Loucy (cell line): Measurements from ENCODE around the gene FSIP1.

ENCODE experiments used
- H2AFZ ChIP-seq: fragments of 200-600 bp; sonication (generic); 2 replicates; pipeline ENCODE4 v1.6.0; 2016; ENCODE audit warnings: antibody characterized with exemption, mild to moderate bottlenecking, low read length, moderate library complexity
- H3F3A ChIP-seq: fragments of 200-600 bp; 2 replicates; pipeline ENCODE4 v1.6.0; 2016; ENCODE audit warnings: antibody characterized with exemption, low read depth, mild to moderate bottlenecking
- H3K27me3 ChIP-seq: fragments of 200-600 bp; sonication (generic); 2 replicates; pipeline ENCODE4 v1.6.1; 2014; ENCODE audit warnings: low read length, mild to moderate bottlenecking; ENCODE audit not compliant: insufficient read depth, poor library complexity, severe bottlenecking
- H3K36me3 ChIP-seq: fragments of 200-600 bp; sonication (generic); 2 replicates; pipeline ENCODE4 v1.6.1; 2016; ENCODE audit warnings: low read length; ENCODE audit not compliant: insufficient read depth
- H3K4me1 ChIP-seq: fragments of 200-600 bp; sonication (generic); 2 replicates; pipeline ENCODE4 v1.5.1; 2014; ENCODE audit warnings: low read length, mild to moderate bottlenecking; ENCODE audit not compliant: insufficient read depth, poor library complexity, severe bottlenecking
- H3K4me2 ChIP-seq: fragments of 200-600 bp; sonication (generic); 2 replicates; pipeline ENCODE4 v1.6.0; 2014; ENCODE audit warnings: antibody characterized with exemption, low read length, low read depth, mild to moderate bottlenecking; ENCODE audit not compliant: poor library complexity, severe bottlenecking
- H3K4me3 ChIP-seq: fragments of 200-600 bp; sonication (generic); 2 replicates; pipeline ENCODE4 v1.5.1; 2014; ENCODE audit warnings: low read length, mild to moderate bottlenecking, mixed read lengths; ENCODE audit not compliant: poor library complexity, severe bottlenecking
- H3K79me2 ChIP-seq: fragments of 200-600 bp; sonication (generic); 2 replicates; pipeline ENCODE4 v1.6.1; 2014; ENCODE audit warnings: low read length; ENCODE audit not compliant: insufficient read depth
- H3K9ac ChIP-seq: fragments of 200-600 bp; sonication (generic); 2 replicates; pipeline ENCODE4 v1.6.0; 2014; ENCODE audit warnings: mild to moderate bottlenecking, low read depth, low read length, moderate library complexity; ENCODE audit not compliant: poor library complexity, severe bottlenecking
- H3K9me2 ChIP-seq: fragments of 200-600 bp; sonication (generic); replicated peaks from 2 replicates; pipeline ENCODE4 v1.6.1; 2016; ENCODE audit warnings: low read depth, low read length, mixed read lengths
- H3K9me3 ChIP-seq: fragments of 200-600 bp; sonication (generic); 2 replicates; pipeline ENCODE4 v1.6.1; 2014; ENCODE audit warnings: mild to moderate bottlenecking, antibody characterized with exemption, low read length, low read depth; ENCODE audit not compliant: insufficient read depth
- H4K20me1 ChIP-seq: fragments of 200-600 bp; sonication (generic); 2 replicates; pipeline ENCODE4 v1.6.0; 2014; ENCODE audit warnings: antibody characterized with exemption, low read length, mild to moderate bottlenecking; ENCODE audit not compliant: insufficient read depth, poor library complexity, severe bottlenecking
- EZH2phosphoT487 ChIP-seq: fragments of 200-600 bp; IDR thresholded peaks from 2 replicates; pipeline ENCODE4 v1.6.1; 2018; ENCODE audit warnings: antibody characterized with exemption, mild to moderate bottlenecking, moderate library complexity, borderline replicate concordance
- TF ChIP-seq, protein P1 (sequence below): fragments of 200-600 bp; sonication (generic); conservative IDR thresholded peaks from 2 replicates; pipeline ENCODE4 v1.5.1; 2014; ENCODE audit warnings: mild to moderate bottlenecking, antibody characterized with exemption, low read length

Gene FSIP1

DNA sequence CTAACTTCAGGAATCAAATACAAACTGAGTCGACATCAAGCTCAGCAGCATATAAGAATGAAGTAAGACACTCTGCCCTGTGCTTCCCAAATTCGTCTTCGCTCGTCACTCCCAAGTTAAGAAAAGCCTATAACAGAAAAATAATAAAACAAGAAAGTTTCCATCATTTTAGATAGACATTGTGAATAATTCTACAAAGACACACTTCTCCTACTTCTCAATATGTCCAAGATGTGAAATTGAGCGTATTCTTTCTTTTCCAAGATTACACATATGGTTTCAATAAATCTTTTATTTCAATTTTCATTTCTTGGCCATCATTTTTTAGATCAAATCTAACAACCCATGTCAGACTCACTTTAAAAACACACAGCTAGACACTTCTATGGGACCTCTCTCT, 85.1 kb downstream of the FSIP1 start:
- Histone ChIP-seq H4K20me1 (no peaks in the 10 kb centered on the region), H3K79me2 (no peaks in the 10 kb centered on the region), H3K9me3 (no peaks in the 10 kb centered on the region), H3K36me3 (no peaks in the 10 kb centered on the region), H2AFZ (no peak overlapping the region), H3K4me2 (no peak overlapping the region), H3F3A (no peaks in the 10 kb centered on the region), H3K27me3 (no peaks in the 10 kb centered on the region), H3K4me1 (no peaks in the 10 kb centered on the region), H3K4me3 (no peak overlapping the region), H3K9ac (no peak overlapping the region), H3K9me2 (no peaks in the 10 kb centered on the region)
- no peak for TF ChIP-seq EZH2phosphoT487
- TF ChIP-seq, protein P1, sequence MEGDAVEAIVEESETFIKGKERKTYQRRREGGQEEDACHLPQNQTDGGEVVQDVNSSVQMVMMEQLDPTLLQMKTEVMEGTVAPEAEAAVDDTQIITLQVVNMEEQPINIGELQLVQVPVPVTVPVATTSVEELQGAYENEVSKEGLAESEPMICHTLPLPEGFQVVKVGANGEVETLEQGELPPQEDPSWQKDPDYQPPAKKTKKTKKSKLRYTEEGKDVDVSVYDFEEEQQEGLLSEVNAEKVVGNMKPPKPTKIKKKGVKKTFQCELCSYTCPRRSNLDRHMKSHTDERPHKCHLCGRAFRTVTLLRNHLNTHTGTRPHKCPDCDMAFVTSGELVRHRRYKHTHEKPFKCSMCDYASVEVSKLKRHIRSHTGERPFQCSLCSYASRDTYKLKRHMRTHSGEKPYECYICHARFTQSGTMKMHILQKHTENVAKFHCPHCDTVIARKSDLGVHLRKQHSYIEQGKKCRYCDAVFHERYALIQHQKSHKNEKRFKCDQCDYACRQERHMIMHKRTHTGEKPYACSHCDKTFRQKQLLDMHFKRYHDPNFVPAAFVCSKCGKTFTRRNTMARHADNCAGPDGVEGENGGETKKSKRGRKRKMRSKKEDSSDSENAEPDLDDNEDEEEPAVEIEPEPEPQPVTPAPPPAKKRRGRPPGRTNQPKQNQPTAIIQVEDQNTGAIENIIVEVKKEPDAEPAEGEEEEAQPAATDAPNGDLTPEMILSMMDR = no peak

DNA sequence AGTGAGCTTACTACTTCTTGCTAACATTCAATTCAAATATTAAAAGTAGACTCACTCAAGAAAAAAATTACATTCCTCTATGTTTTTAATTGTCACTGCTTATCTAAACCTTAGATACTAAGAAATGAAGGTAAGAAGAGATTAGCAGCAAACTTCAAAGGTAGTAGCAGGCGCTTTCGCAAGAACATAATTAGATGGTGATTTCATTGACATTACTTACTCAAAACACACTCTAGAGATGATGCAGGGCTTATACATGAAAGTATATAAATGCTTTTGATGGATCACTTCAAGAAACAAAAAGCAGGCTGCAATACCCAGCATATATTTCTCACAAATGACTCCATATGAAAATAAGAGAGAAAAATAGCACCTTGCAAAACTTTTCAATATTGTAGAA, 86.8 kb downstream of the FSIP1 start:
- TF ChIP-seq, protein P1 = no peak
- no peak for TF ChIP-seq EZH2phosphoT487
- no peak overlapping the region for H3K4me3 ChIP-seq
- H3K27me3 ChIP-seq = no peaks in the 10 kb centered on the region
- H3K9me3 ChIP-seq = no peaks in the 10 kb centered on the region
- H3K4me2 ChIP-seq = no peak overlapping the region
- no peaks in the 10 kb centered on the region for H4K20me1 ChIP-seq
- H3K4me1 ChIP-seq = peaks cover 13% of the 10 kb centered on the region
- H3K79me2 ChIP-seq = no peaks in the 10 kb centered on the region
- H3K9me2 ChIP-seq = no peaks in the 10 kb centered on the region
- no peak overlapping the region for H3K9ac ChIP-seq
- H3F3A ChIP-seq = no peaks in the 10 kb centered on the region
- H3K36me3 ChIP-seq = no peaks in the 10 kb centered on the region
- H2AFZ ChIP-seq = no peak overlapping the region

DNA sequence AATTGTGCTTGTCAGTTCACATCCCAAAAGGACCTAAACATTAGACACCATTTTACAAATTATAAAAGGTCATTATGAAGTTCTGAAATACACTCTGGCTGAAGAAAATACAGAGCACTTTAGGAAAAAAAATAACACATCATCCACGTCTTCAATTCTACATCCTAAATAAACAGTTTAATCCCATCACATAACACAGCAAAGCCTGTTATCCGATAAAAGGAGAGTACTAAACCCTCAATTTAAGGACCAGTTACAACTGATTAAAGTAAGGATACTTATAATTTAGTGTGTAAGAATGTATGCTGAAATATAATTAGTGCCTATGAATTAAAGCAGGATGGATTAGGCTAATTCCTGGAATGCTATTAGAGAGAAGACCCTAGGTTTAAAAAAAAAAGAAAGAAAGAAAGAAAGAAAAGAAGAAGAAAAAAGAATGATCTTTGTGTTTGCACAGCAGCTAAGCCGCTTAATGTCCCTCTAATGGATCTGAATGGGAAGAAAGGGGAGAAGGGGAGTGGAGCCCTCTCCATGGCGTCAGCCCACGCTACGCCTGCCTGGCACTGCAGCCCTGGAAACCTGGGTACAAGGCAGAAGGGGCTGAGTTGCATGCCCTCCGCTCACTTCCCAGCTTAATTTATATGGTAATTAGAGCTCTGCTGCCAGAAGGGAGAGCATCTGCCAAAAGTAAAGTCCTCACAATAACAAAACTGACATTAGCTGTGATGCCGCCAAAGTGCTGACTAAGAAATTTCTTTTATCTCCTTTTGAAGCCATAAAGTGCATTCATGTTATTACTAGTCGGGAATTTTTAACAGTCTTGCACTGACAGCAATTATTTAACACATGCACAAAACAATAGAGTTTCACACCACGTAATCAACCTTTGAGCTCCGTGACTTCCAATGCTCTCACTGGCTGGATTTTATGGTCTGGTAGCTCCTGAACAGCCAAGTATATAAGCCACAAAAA, 90.0 kb downstream of the FSIP1 start:
- H3K4me3 ChIP-seq = no peak overlapping the region
- H3K79me2 ChIP-seq = no peaks in the 10 kb centered on the region
- H3K4me1 ChIP-seq = peaks cover 17% of the 10 kb centered on the region
- H3K4me2 ChIP-seq = no peak overlapping the region
- no peaks in the 10 kb centered on the region for H3K27me3 ChIP-seq
- no peak for TF ChIP-seq EZH2phosphoT487
- TF ChIP-seq, protein P1 = no peak
- H3K36me3 ChIP-seq = no peaks in the 10 kb centered on the region
- H4K20me1 ChIP-seq = no peaks in the 10 kb centered on the region
- H3K9me3 ChIP-seq = no peaks in the 10 kb centered on the region
- H3K9ac ChIP-seq = no peak overlapping the region
- no peak overlapping the region for H2AFZ ChIP-seq
- H3K9me2 ChIP-seq = no peaks in the 10 kb centered on the region
- H3F3A ChIP-seq = no peaks in the 10 kb centered on the region
